Measurements from ENCODE around the gene TNKS1BP1. TPM values are rescaled to one million over a fixed set of nuclear protein-coding genes. Genes with fewer than 3 reads are reported as not detected.
"Not testable (repeated sequence)": the region's sequence is repeated elsewhere in the genome, so short reads cannot be mapped to it uniquely, and the experiment has no call there.

TNKS1BP1 gene
- total RNA-seq, 1 donor from 2014 or later = 122 TPM

- Mint-ChIP-seq H3K9me3 (ENCODE audit: unreplicated experiment) (no peaks in the 10 kb centered on the region), H3K4me1 (ENCODE audit: unreplicated experiment) (peaks cover 3% of the 10 kb centered on the region), H3K27ac (ENCODE audit: unreplicated experiment) (no peak overlapping the region), H3K4me3 (ENCODE audit: unreplicated experiment) (no peak overlapping the region), H3K27me3 (ENCODE audit: unreplicated experiment) (peaks cover 2% of the 10 kb centered on the region), H3K36me3 (ENCODE audit: low read depth, unreplicated experiment) (no peaks in the 10 kb centered on the region)
- TF ChIP-seq CTCF (IDR thresholded peaks at IDR 0.05; ENCODE audit: unreplicated experiment) = no peak
- DNase-seq (ENCODE audit: low spot score) = no peak
These were observed 43.5 kb upstream of the TNKS1BP1 start for GRCh38 chr11:57368106-57368844.

GRCh38 chr11:57364851-57365660, 40.3 kb upstream of the TNKS1BP1 start:
- Mint-ChIP-seq H3K27ac (ENCODE audit: unreplicated experiment) (no peak overlapping the region), H3K4me1 (ENCODE audit: unreplicated experiment) (no peaks in the 10 kb centered on the region), H3K4me3 (ENCODE audit: unreplicated experiment) (no peak overlapping the region), H3K36me3 (ENCODE audit: low read depth, unreplicated experiment) (no peaks in the 10 kb centered on the region), H3K27me3 (ENCODE audit: unreplicated experiment) (peaks cover 4% of the 10 kb centered on the region), H3K9me3 (ENCODE audit: unreplicated experiment) (no peaks in the 10 kb centered on the region)
- no peak for TF ChIP-seq CTCF (IDR thresholded peaks at IDR 0.05; ENCODE audit: unreplicated experiment)
- DNase-seq (ENCODE audit: low spot score) = no peak

- TF ChIP-seq CTCF (IDR thresholded peaks at IDR 0.05; ENCODE audit: unreplicated experiment) = no peak
- no peaks in the 10 kb centered on the region for H3K4me1 Mint-ChIP-seq (ENCODE audit: unreplicated experiment)
- no peak overlapping the region for H3K4me3 Mint-ChIP-seq (ENCODE audit: unreplicated experiment)
- no peaks in the 10 kb centered on the region for H3K9me3 Mint-ChIP-seq (ENCODE audit: unreplicated experiment)
- peaks cover 5% of the 10 kb centered on the region for H3K27me3 Mint-ChIP-seq (ENCODE audit: unreplicated experiment)
- H3K36me3 Mint-ChIP-seq (ENCODE audit: low read depth, unreplicated experiment) = no peaks in the 10 kb centered on the region
- DNase-seq (ENCODE audit: low spot score) = no peak
- H3K27ac Mint-ChIP-seq (ENCODE audit: unreplicated experiment) = no peak overlapping the region
These were observed 38.7 kb upstream of the TNKS1BP1 start for GRCh38 chr11:57363131-57364080.

GRCh38 chr11:57361926-57362325, 37.2 kb upstream of the TNKS1BP1 start:
- no peak overlapping the region for H3K4me3 Mint-ChIP-seq (ENCODE audit: unreplicated experiment)
- H3K27me3 Mint-ChIP-seq (ENCODE audit: unreplicated experiment) = peaks cover 5% of the 10 kb centered on the region
- H3K4me1 Mint-ChIP-seq (ENCODE audit: unreplicated experiment) = no peaks in the 10 kb centered on the region
- TF ChIP-seq CTCF (IDR thresholded peaks at IDR 0.05; ENCODE audit: unreplicated experiment) = no peak
- H3K9me3 Mint-ChIP-seq (ENCODE audit: unreplicated experiment) = no peaks in the 10 kb centered on the region
- no peak overlapping the region for H3K27ac Mint-ChIP-seq (ENCODE audit: unreplicated experiment)
- H3K36me3 Mint-ChIP-seq (ENCODE audit: low read depth, unreplicated experiment) = no peaks in the 10 kb centered on the region
- no peak for DNase-seq (ENCODE audit: low spot score)

- H3K4me3 Mint-ChIP-seq (ENCODE audit: unreplicated experiment); H3K9me3 Mint-ChIP-seq (ENCODE audit: unreplicated experiment); H3K27me3 Mint-ChIP-seq (ENCODE audit: unreplicated experiment); H3K4me1 Mint-ChIP-seq (ENCODE audit: unreplicated experiment); H3K36me3 Mint-ChIP-seq (ENCODE audit: low read depth, unreplicated experiment); DNase-seq (ENCODE audit: low spot score); H3K27ac Mint-ChIP-seq (ENCODE audit: unreplicated experiment): not testable (repeated sequence)
These were observed 36.7 kb upstream of the TNKS1BP1 start for GRCh38 chr11:57361420-57361819.

Data from endothelial cell (in vitro differentiated cells).